Measurements from ENCODE around the gene PRR35.

The PRR35 gene

DNA sequence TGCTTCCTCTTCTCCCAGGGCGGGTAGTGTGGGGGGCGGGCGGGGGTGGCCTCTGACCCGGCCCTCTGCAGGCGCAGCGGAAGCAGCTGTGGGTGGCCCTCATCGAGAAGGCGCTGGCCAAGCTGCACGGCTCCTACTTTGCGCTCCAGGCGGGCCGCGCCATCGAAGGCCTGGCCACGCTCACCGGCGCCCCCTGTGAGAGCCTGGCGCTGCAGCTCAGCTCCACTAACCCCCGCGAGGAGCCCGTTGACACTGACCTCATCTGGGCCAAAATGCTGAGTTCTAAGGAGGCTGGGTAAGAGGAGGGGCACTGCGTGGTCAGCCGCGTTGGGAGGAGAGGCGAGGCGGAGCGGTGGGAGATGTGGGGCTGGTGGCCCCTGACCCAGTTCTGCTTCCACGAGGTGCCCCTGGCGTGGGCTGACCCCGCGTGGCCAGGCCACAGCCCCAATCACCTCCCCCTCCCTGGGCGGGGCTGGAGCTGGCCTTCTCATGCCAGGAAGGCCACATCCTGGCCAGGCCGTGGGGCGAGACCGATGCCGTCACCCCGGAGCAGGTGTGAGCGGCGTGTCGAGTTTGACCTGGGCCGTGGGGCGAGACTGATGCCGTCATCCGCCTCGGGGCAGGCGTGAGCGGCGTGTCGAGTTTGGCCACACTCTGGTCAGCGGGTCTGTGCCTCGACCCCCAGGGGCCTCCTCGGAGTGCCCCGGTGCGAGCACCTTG is 10.5 kb upstream of the PRR35 start:
- no peak for DNase-seq

DNA sequence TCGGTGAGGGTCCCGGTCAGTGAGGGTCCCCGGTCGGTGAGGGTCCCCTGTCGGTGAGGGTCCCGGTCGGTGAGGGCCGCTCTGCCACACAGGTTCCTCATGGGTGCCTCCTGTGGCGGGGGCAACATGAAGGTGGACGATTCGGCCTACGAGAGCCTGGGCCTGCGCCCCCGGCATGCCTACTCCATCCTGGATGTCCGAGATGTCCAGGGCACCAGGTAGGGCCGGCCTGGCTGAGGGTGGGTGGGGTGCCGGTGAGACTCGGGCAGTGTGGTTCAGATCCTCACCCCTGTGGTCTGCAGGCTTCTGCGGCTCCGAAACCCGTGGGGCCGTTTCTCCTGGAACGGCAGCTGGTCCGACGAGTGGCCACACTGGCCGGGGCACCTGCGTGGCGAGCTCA is 9.0 kb upstream of the PRR35 start:
- no peak for DNase-seq

DNA sequence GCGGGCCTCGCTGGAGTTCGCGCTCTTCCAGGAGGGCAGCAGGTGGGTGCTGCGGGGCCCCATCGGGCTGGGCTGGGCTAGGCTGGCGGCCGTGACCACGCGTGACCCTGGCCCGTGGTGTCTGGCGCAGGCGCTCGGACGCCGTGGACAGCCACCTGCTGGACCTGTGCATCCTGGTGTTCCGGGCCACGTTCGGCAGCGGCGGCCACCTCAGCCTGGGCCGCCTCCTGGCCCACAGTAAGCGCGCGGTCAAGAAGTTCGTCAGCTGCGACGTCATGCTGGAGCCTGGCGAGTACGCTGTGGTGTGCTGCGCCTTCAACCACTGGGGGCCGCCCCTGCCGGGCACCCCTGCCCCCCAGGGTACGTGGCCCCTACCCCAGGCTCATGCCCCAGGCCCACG is 8.0 kb upstream of the PRR35 start:
- no peak for DNase-seq

DNA sequence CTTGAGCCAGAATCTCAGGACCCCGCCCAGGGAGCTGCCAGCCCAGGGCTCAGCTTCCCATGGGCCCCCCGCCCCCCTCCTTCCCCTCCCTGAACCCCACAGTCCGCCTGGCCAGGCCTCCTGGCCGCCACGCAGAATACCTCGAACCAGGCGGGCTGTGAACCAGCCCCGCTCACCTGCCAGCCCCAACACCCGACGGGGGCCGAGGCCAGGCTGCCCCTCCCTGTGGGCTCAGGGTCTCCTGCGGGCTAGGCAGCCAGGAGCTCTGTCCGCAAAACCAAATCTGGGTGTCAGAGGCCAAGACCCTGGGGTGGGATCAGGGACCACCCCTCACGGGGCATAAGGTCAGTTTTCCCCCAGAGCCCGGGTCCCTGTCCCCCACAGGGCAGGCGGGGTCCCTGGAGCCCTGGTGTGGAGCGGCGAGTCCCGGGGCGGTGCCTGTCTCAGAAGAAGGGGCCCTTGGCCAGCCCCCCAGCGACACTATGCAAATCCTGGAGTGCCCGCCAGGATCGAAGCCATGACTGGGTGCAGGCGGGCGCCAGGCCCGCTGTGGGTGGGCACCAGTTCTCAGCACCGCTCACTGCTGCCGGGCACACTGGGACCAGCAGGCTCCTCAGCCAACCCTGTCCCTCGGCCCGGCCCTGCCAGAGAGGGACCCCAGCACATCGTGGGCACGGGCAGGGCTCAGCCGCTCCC is 6.4 kb upstream of the PRR35 start:
- no peak for DNase-seq

DNA sequence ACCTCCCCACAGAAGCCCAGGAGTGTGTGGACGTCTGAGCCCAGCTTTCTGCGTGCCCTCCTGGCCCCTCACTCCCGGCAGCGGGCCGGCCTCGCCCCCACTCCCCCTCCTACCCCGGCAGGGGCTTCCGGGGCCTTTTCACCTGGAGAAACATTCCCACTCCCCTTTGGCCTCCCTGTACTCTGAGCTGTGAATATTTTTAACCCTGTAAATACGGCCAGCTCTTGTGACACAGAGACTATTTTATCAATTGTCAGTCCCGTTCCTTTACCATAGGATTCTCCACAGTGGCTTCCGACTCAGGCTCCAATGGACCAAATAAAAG is 5.9 kb upstream of the PRR35 start:
- DNase-seq: no peak

DNA sequence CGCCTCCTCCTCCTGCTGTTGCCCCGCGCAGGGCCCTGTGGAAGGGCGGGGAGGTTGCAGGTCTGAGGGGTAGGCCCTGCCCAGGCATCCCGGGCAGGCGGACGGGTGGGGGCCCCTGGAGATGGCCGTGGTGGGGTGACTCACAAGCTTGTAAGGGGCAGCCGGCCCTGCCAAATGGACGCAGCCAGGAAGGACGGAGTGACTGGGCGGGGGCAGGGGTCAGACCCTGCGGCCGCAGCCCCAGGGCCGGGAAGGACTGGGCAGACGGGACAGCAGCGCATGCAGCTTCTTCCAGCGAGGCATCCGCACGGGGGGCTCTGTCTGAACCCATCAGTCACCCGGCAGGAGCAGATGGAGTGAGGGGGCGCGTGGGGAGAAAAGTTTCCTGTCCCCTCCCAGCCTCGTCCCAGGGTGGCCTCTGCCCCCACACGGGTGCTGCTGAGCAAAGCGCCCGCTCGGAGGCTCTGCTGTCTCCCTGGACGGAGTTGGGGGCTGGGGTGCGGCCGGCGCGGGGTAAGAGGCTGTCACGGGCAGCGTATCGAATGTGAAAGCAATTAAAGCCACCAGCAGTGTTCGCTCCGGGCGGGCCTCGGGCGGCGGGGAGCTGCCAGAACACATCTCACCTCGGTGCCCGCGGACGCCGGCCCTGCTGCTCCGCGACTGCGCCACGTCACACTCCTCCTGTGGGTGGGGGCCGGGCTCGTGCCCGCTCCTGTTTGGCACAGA is 5.4 kb upstream of the PRR35 start:
- no peak for DNase-seq

DNA sequence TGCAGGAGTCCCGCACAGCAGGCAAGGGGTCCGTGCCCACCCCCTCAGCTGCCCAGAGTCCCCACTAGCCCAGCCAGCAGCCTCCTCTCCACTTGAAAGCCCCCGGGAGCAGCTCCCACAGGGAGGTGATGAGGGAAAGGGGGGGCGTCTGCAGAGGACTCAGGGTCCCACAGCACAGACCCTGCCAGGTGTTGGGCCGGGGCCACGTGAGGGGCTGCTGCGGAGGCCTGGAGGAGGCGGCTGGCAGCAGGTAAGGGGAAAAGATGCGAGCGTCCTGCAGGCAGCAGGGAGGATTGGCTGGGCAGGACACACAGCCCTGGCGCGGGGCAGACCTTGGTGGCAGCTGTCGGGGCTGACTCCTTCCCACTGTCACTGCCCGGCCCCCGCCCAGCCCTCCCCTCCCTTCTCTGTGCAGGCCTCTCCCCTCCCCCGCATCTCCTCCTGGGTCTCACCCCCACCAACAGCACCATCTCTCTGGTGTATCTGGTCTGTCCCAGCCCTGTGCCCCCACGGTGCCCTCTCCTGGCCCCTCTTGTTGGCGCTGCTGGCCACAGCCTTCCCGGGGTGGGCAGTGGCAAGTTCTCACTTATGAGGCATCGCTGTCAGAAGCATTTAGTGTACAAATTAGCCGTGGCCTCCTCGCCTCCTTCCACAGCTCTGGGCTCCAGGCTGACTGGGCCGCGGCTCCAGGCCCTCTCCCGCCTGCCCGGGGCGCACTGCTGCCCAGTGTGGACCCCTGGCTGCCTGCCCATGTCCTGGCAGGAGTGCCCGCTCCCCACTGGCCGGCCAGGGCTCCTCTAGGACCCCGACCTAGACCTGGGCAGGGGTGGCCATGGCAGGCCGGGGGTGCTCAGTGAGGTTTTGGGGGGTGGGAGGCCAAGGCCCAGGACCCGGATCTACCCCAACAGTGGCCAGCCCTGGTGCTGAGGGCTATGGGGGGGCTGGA is 4.4 kb upstream of the PRR35 start:
- no peak for DNase-seq

DNA sequence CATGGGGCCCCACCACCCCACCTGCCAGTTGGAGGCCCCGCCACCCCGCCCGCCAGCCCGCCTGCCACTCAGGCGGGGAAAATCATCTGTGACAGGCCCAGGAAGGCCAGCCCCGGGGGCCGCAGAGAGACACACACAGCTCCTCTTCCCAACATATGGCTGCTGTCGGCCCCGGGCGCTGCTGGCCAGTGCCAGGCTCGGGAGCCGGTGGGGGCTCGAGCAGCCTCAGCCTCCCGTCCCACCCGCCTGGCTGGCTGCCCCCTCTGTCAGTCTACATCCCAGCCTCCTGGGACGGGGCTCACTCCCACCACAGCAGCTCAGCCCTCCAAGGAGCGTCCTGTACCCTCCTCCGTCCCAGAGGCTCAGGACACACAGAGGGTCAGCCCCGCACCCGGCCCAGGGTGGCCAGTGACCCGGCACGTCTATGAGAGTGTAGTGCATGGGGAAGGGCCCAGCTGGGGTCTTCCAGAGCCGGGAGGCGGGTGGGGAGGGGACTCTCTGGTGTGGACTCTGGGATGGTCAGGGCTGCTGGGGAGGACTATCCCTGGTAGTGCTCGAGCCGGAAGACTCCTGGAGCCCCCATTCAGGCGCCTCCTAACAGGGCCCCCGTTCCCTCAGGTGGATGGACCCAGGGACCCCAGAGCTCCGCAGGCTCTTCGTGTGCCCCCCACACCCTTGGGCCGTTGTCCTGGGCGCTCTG is 3.6 kb upstream of the PRR35 start:
- DNase-seq: no peak

DNA sequence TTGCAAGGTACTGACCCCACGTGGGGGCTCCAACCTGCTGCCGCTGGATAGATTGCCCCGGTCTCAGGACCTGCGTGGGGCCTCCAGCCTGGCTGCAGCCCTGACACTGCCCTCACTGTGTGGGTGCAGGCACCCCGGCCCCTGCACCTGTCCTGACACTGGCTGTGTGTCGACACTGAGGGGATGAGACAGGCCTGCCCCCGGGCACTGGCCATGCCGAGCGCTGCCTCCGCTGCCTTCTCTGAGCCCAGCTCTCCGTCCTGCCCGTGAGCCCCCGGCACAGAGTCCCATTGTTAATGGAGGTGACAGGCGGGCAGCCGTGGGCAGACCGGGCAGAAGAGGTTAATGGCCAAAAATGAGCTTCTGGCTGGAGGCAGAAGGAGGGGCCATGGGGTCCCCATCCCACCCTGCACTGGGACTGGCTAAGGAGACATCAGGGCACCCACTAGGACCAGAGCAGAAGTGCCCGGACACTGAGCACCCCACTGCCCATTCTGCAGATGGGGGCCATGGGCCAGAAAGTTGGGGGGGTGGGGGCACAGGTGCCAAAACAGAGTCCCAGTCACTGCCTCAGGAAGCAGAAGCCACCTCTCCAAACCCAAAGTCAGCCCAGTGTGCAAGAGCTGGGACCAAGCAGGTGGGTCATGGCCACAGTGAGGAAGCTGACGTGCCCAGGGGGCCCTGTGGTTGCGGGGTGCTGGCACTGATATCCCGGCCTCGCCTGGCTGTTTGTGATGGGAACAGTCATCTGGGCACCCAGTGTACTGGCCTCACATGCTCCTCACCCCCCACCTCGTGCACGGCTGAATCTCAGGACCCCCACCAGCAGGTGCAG is 2.5 kb upstream of the PRR35 start:
- no peak for DNase-seq

DNA sequence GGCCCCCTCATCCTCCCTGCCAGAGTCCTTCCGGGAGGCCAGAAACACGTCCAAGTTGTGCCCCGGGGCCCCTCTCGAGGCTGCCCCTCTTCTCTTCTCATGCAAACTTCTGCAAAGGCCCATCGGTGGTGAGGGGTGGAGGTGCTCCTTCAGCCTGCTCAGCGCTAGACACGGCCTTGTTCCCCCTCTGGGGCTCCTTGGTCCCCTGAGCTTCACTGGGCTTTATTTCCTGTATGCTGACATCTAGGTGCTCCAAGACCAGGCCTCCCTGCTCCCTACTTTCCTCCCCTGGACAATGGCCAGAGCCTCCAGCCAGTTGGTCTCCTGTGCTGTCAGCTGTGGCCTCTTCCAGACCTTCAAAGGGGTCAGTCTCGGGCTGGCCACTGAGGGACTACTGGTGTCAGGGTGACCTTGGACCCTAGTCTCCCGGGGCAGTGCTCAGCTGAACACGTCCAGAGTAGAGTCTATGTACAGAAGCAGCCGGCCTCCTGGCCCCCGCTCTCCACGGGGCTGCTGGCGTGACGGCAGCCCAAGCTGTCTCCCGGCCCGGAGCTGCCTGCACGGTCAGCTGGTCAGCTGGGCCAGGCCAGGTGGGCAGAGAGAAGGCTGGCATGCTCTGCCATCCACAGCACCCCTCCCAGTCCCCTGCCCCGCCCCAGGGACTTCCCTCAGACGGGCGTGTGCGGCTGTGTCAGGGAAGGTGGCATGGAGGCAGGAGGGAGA is 1.7 kb upstream of the PRR35 start:
- DNase-seq: no peak

DNA sequence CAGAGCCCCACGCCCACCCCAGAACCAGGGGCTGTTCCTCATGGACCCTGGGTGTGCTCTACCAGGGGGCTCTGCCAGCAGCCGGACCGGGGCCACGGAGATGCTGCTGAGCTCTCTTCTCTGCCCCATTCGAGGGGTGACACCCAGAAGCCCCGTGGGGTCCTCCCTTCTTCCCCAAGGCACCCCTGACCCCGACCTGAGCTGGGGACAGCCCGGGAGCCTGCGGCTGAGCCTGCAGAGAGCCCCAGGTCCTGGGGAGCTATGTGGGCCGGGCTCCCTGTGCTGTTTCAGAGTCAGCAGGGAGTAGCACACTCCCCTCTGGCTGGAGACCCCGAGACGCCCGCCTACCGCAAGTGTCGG is 1.2 kb upstream of the PRR35 start:
- DNase-seq: no peak

DNA sequence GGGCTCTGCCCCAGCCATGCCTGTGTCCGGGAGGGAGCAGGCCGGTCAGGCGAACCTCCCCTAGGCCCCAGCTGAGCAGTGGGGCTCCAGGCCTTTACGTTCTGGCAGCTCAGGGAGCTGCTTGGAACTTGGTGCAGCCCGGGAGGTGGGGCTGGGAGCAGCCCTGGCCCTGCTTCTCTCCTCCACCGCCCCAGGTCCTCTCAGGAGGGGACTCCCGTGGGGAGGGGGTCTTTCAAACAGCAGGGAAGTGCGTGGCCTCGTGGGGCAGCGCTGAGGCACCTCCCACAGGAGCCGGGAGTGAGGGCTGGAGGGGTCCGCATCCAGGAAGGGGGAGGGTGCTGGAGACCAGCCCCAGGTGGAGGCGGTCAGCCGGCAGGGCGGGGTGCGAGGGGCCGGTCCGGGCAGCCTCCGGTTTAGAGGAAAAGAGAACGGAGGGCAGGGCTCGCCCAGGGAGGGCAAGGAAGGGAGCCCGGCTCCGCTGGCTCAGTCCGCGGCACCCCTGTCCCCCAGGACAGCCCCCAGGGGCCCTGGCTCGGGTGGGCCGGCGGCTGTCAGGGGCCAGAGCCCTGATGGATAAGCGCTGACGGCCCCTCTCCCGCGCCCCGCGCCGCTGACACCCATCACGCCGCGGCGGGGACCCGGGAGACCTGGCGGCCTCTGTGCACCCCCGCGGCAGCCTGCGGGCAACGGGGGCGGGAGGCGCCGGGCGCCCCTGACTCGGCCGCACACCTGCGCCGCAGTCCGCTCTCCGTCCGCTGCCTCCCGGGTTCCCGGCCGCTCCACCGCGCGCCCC is 587 bp upstream of the PRR35 start:
- DNase-seq: no peak

DNA sequence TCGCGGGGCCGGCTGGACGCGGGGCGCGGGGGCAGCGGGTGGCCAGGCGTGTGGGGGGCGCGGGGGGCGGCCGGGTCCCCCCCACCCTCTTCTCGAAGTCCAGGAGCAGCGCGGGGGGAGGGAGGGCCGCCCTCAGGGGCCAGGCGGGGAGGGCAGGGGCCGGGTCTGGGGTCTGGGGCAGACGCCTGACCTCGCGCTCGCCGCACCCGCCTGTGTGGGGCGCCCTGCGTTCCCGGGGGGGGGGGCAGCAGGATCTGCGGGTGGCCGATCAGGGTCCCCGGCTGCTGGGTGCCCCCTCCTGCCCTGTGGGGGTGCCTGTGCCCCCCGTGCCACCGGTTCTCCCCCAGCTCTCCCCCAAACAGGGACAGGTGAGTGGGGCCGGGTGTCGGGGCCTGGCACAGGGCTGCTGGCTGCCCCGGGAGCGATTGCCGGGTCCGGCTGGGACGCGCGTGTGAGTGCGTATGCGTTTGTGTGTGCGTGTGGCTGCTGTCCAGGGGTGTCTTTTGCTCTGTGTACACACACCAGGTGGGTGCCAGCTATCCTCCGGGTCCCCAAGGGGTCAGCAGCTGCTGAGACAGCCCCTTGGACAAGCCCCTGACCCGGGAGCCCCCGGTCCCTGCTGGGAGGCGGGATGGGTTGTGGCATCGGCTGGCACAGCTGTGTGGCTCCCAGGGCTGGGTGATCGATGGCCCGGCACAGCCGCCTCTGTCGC is 663 bp downstream of the PRR35 start:
- DNase-seq: no peak

DNA sequence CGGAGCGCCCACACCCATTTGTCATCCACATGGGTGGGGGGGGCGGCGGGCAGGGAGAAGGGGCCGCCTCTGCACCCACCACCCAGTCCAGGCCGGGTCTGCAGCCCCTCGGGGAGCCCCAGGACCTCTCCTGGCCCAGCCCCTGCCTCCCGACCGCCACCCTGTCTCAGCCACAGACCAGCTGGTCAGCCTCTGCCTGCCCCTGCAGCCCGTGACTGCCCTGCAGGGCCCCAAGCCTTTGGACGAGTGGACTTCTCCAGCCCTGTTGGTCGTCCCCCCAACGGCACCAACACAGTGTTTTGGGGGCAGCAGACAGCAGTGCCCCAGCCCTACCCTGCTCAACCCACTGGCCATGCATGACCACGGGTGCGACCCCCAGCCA is 1.2 kb downstream of the PRR35 start:
- DNase-seq: no peak

DNA sequence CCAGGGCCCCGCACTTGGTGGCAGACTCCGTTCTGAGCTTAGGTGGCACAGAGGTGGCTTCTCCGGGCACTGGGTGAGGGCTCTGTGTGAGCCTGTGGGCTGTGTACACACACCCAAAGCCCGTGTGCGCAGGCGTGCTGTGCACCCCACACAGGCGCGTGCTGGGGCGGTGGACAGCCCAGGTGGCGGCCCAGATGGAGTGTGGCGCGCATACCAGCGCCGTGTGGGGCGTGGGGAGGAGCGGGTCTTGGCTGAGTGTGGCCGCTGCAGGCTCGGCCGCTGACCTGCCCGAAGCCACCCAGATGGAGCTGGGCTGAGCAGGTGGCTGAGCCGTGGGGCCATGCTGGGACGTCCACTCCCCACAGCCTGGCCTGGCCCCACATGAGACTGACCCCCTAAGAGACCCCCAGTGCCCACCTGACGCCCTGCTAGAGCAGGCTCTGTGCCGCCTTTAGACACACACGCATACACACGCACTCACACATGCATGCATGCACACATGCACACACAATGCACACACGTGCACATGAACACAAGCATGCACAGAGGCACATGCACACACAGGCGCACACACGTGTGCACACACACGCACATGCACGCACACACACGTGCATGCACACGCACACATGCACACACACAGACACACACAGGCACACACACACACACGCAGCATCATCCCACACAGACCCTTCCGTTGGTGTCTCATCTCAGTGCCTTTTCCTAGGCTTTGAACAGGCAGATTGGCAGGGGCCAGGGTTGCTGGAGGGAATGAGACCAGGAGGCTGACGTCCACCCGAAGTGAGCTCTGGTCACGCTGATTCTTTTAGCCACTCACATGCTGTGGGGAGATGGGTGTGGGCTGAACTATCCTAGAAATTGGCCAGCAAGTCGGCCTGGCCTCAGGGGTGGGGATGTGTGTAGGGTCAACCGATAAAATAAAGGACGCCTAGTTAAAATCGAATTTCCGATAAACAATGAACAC is 2.1 kb downstream of the PRR35 start:
- no peak for DNase-seq

DNA sequence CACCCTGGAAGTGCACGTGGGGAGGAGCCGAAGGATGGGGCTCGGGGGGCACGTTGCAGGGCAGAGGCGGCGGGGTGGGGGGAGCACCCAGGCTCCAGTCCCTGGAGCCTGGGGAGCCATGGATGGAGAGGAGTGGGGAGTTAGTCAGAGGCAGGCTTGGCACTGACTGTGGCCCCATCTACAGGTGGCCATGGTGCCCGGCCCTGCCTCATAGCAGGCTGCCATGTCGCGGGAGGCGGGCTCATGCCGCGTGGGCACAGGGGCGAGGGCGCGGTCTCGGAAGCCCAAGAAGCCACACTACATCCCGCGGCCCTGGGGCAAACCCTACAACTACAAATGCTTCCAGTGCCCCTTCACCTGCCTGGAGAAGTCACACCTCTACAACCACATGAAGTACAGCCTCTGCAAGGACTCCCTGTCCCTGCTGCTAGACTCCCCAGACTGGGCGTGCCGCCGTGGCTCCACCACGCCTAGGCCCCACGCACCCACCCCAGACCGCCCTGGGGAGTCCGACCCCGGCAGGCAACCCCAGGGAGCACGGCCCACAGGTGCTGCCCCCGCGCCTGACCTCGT is 3.0 kb downstream of the PRR35 start:
- DNase-seq: no peak

DNA sequence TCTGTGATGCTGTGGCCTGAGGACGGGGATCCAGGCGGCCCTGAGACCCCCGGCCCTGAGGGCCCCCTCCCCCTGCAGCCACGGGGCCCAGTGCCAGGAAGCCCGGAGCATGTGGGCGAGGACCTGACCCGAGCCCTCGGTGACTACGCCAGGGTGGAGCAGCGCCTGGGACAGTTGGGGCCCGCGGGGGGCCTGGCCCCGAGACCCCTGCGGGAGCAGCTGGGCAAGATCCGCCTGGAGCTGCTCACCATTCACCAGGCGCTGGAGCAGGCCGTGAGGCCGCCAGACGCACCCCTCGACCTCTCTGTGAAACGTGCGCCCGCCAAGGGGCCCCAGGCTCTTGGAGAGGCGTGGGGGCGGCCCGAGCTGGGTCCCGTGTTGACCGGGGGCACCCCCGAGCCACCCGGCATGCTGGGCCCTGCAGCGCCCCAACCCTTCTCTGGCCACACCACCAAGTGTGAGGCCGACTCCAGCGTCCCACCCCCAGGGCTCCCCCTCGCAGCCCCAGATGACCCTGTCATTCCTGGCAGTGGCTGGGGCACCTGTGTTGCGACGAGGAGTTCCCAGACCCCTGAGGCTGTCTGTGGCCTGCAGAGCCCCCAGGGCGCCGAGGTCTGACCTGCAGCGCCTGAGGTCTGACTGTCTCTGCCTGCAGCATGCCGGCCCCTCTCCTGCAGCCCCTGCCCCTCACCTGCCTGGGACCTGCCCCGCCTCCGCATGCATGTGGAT is 4.7 kb downstream of the PRR35 start:
- DNase-seq: no peak

Data from activated CD8-positive, alpha-beta memory T cell treated with anti-CD3 and anti-CD28 coated beads, Interleukin-2, amount 50 U/mL, for 48 hours (primary cell).